ENCODE data around the gene BCAS3.

DNA sequence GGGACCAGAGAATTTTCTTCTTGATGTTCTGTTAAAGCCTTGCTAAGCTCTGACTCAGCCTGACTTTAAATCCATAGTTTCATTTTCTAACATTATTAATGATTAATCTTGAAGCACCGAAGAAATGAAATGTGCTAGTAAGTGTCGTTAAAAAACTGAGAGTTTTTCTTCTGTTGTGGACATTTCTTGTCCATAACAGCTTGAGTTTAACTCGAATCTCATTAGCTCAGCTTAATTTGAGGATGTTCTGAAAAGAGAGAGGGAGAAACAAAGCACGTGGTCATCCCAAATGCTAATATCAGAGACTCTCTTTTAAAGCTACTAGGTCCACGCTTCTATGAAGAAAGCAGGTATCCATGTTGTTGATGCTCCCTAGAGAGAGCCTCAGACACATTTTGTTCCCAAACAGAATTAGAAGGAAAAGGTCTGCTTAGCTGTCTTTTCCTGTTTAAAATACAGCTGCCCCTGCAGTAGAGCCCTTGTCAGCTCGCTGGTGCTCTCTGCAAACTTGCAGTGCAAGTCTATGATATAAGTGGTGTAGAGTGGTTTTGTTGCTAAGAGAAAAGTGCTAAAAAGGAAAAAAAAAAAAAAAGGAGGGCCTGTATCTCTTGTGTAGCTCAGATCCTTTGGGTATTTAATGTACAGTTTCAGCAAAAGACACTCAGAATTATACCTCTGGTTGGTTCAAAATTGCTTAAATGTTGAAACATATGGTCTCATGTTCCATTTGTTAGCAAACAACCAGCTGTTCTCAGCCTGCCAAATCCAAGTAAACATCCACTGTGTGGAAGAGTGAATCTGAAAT, 530.9 kb downstream of the BCAS3 start:
- TF ChIP-seq POLR2AphosphoS5 (IDR thresholded peaks at IDR 0.05) (no peak), EZH2 (IDR thresholded peaks at IDR 0.05; ENCODE audit: borderline replicate concordance, insufficient read depth, low read length, poor library complexity, severe bottlenecking) (no peak), TAF1 (IDR thresholded peaks at IDR 0.05; ENCODE audit: low read depth) (no peak), SMC3 (conservative IDR thresholded peaks at IDR 0.05; ENCODE audit: poor library complexity) (no peak), EP300 (conservative IDR thresholded peaks at IDR 0.05; ENCODE audit: poor library complexity, severe bottlenecking) (no peak)
- TF ChIP-seq, protein P1, sequence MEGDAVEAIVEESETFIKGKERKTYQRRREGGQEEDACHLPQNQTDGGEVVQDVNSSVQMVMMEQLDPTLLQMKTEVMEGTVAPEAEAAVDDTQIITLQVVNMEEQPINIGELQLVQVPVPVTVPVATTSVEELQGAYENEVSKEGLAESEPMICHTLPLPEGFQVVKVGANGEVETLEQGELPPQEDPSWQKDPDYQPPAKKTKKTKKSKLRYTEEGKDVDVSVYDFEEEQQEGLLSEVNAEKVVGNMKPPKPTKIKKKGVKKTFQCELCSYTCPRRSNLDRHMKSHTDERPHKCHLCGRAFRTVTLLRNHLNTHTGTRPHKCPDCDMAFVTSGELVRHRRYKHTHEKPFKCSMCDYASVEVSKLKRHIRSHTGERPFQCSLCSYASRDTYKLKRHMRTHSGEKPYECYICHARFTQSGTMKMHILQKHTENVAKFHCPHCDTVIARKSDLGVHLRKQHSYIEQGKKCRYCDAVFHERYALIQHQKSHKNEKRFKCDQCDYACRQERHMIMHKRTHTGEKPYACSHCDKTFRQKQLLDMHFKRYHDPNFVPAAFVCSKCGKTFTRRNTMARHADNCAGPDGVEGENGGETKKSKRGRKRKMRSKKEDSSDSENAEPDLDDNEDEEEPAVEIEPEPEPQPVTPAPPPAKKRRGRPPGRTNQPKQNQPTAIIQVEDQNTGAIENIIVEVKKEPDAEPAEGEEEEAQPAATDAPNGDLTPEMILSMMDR (IDR thresholded peaks at IDR 0.05; ENCODE audit: poor library complexity, severe bottlenecking), result no peak
- TF ChIP-seq, protein P2, sequence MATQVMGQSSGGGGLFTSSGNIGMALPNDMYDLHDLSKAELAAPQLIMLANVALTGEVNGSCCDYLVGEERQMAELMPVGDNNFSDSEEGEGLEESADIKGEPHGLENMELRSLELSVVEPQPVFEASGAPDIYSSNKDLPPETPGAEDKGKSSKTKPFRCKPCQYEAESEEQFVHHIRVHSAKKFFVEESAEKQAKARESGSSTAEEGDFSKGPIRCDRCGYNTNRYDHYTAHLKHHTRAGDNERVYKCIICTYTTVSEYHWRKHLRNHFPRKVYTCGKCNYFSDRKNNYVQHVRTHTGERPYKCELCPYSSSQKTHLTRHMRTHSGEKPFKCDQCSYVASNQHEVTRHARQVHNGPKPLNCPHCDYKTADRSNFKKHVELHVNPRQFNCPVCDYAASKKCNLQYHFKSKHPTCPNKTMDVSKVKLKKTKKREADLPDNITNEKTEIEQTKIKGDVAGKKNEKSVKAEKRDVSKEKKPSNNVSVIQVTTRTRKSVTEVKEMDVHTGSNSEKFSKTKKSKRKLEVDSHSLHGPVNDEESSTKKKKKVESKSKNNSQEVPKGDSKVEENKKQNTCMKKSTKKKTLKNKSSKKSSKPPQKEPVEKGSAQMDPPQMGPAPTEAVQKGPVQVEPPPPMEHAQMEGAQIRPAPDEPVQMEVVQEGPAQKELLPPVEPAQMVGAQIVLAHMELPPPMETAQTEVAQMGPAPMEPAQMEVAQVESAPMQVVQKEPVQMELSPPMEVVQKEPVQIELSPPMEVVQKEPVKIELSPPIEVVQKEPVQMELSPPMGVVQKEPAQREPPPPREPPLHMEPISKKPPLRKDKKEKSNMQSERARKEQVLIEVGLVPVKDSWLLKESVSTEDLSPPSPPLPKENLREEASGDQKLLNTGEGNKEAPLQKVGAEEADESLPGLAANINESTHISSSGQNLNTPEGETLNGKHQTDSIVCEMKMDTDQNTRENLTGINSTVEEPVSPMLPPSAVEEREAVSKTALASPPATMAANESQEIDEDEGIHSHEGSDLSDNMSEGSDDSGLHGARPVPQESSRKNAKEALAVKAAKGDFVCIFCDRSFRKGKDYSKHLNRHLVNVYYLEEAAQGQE (IDR thresholded peaks at IDR 0.05; ENCODE audit: borderline replicate concordance), result no peak
